ENCODE measurements around the gene CORO2B.

CORO2B gene

GRCh38 chr15:68626283-68626682 is 47.5 kb downstream of the CORO2B start:
- DNase-seq (ENCODE audit: low read depth) = no peak
- TF ChIP-seq, protein P1, sequence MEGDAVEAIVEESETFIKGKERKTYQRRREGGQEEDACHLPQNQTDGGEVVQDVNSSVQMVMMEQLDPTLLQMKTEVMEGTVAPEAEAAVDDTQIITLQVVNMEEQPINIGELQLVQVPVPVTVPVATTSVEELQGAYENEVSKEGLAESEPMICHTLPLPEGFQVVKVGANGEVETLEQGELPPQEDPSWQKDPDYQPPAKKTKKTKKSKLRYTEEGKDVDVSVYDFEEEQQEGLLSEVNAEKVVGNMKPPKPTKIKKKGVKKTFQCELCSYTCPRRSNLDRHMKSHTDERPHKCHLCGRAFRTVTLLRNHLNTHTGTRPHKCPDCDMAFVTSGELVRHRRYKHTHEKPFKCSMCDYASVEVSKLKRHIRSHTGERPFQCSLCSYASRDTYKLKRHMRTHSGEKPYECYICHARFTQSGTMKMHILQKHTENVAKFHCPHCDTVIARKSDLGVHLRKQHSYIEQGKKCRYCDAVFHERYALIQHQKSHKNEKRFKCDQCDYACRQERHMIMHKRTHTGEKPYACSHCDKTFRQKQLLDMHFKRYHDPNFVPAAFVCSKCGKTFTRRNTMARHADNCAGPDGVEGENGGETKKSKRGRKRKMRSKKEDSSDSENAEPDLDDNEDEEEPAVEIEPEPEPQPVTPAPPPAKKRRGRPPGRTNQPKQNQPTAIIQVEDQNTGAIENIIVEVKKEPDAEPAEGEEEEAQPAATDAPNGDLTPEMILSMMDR (IDR thresholded peaks at IDR 0.05; ENCODE audit: low read depth, low read length) = no peak
- TF ChIP-seq POLR2A (IDR thresholded peaks at IDR 0.05; ENCODE audit: extremely low read depth, insufficient read length) (no peak), MYC (IDR thresholded peaks at IDR 0.05; ENCODE audit: low read depth, low read length) (no peak)
- TF ChIP-seq, protein P2, sequence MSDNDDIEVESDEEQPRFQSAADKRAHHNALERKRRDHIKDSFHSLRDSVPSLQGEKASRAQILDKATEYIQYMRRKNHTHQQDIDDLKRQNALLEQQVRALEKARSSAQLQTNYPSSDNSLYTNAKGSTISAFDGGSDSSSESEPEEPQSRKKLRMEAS (IDR thresholded peaks at IDR 0.05; ENCODE audit: low read depth, low read length) = no peak
- H3K4me3 ChIP-seq (ENCODE audit: low read depth, low read length) = no peak overlapping the region

DNA sequence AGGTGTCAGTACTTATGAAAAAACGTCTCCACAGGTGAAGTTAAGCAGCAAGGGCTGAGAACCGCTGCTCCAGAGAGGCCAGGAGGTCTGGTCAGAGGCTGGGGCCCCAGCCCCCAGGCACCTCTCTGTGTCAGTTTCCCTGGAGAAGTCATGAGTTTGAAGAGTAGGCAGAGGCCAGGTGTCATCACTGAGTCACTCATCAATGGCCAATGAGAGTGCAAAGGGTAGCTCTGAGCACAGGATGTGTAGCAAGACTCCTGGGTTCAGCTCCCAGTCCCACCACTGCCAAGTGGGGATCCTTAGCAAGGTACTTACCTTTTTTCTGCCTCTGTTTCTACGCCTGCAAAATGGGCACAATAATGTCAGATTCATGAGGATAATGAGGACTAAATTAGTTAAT is 47.9 kb downstream of the CORO2B start:
- TF ChIP-seq MYC (IDR thresholded peaks at IDR 0.05; ENCODE audit: low read depth, low read length) (no peak), POLR2A (IDR thresholded peaks at IDR 0.05; ENCODE audit: extremely low read depth, insufficient read length) (no peak)
- TF ChIP-seq, protein P2 (IDR thresholded peaks at IDR 0.05; ENCODE audit: low read depth, low read length) = no peak
- TF ChIP-seq, protein P1 (IDR thresholded peaks at IDR 0.05; ENCODE audit: low read depth, low read length) = no peak
- H3K4me3 ChIP-seq (ENCODE audit: low read depth, low read length) = no peak overlapping the region
- DNase-seq (ENCODE audit: low read depth) = no peak

GRCh38 chr15:68627476-68627875 is 48.7 kb downstream of the CORO2B start:
- H3K4me3 ChIP-seq (ENCODE audit: low read depth, low read length) = no peak overlapping the region
- TF ChIP-seq MYC (IDR thresholded peaks at IDR 0.05; ENCODE audit: low read depth, low read length) (no peak), POLR2A (IDR thresholded peaks at IDR 0.05; ENCODE audit: extremely low read depth, insufficient read length) (no peak)
- TF ChIP-seq, protein P1 (IDR thresholded peaks at IDR 0.05; ENCODE audit: low read depth, low read length) = no peak
- TF ChIP-seq, protein P2 (IDR thresholded peaks at IDR 0.05; ENCODE audit: low read depth, low read length) = no peak
- DNase-seq (ENCODE audit: low read depth) = no peak

- H3K4me3 ChIP-seq (ENCODE audit: low read depth, low read length) = no peak overlapping the region
- no peak for DNase-seq (ENCODE audit: low read depth)
- TF ChIP-seq, protein P2 (IDR thresholded peaks at IDR 0.05; ENCODE audit: low read depth, low read length) = no peak
- TF ChIP-seq, protein P1 (IDR thresholded peaks at IDR 0.05; ENCODE audit: low read depth, low read length) = no peak
- no peak for TF ChIP-seq MYC (IDR thresholded peaks at IDR 0.05; ENCODE audit: low read depth, low read length)
- TF ChIP-seq POLR2A (IDR thresholded peaks at IDR 0.05; ENCODE audit: extremely low read depth, insufficient read length) = no peak
Measured at GRCh38 chr15:68627995-68628394, 49.2 kb downstream of the CORO2B start.

DNA sequence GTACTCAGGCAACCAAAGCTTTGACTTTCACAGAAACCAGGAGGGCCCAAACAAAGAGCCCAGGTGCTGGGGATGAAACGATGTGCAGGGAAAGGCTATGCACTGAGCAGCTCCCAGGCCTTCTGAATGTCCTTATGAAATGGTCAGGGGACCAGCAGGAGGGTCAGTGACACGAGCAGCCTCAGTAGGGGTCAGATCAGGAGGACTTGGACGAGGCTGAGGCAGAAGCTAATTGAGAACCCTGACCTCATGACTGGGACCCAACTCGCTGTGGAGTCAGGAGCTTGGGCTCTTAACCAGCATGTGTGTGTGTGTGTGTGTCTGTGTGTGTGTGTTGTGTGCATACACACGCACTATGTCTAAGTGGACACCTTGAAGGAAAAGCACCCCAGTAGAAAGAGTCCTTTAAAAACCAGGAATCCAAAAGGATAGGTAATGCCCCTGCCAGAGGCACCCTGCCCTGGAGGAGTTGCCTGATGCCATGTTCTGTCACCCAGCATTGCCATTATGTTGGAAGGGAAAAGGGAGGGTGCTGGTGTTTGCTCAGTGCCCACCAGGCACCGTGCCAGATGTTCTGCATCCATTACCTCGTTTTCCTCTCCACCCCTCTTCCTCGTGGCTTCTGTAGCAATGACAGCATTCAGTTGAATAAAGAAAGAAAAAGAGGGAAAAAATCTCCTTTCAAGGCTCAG is 50.9 kb downstream of the CORO2B start:
- no peak overlapping the region for H3K4me3 ChIP-seq (ENCODE audit: low read depth, low read length)
- TF ChIP-seq, protein P1 (IDR thresholded peaks at IDR 0.05; ENCODE audit: low read depth, low read length) = no peak
- TF ChIP-seq, protein P2 (IDR thresholded peaks at IDR 0.05; ENCODE audit: low read depth, low read length) = no peak
- TF ChIP-seq MYC (IDR thresholded peaks at IDR 0.05; ENCODE audit: low read depth, low read length) = no peak
- TF ChIP-seq POLR2A (IDR thresholded peaks at IDR 0.05; ENCODE audit: extremely low read depth, insufficient read length) = no peak
- DNase-seq (ENCODE audit: low read depth) = no peak
